COR-L47 (cell line): ENCODE results near the gene UBR7.

Experiments used
- DNase-seq: peaks from one replicate; lab custom pipeline; 2025; lab: John Stamatoyannopoulos, UW

Gene UBR7

GRCh38 chr14:93249128-93249831 lies 42.2 kb downstream of the UBR7 start:
- DNase-seq, result no peak

DNA sequence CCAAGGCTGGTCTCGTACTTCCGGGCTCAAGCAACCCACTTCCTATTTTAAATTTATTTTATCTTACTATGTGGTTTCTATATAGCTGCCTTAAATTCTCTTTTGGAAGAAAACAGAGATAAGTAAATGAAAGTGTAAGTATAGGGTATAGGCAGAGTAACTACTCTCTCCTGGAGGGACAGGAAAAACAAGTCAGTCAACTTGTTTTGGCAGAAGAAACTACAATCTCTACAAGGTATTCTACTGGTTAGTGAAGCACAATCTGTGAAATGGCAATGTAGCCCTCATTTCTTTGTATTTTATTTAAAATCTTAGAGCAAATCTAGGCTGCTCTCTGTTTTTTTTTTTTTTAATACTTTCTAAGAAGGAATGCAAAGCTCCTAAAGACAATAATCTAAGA lies 55.4 kb downstream of the UBR7 start:
- no peak for DNase-seq

- no peak for DNase-seq
Measured at GRCh38 chr14:93263416-93263815, 56.4 kb downstream of the UBR7 start.

DNA sequence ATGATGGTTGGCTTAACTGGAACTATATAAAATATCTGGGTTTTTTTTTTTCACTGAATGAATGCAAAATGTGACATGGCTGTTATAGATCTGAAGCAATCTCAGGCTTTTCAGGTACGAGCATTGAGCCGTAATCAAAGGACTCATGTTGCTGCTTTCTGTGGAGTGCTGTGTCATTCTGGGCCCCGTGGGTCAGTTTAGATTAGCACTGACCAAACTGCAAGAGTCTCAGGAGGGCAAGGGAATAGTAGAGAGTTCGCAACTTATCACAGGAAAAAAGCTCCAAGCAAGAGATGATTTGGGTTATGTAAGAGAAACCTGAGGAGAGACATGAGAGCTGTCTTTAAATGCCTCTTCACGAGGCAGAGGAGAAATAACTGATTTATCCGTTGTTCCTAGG lies 59.1 kb downstream of the UBR7 start:
- DNase-seq, result no peak

DNA sequence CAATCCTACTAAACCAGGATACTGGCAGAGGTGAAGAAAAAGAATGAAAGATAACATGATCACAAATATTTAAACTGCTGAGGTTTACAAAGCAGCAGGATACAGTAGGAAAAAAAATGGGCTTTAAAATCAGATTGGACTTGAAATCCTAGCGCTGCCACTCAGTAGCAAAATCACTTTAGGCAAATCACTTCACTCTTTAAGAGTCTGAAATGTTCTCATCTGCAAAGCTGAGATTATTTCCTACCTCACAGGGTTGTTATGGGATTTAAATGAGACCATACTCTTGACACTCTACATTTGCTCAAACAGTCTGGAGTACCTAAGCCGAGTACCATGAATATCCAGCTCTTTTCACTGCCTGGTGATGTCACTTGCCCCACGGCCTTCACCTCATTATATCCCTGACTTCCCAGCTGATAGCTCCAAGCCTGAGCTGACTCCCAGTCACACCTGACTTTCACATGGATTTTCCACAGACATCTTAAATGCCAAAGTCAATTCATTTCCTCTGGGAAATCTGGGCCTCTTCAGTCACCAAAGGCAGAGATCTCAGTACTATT lies 60.2 kb downstream of the UBR7 start:
- DNase-seq, result no peak

- no peak for DNase-seq
Measured at GRCh38 chr14:93268406-93268805, 61.4 kb downstream of the UBR7 start.

DNA sequence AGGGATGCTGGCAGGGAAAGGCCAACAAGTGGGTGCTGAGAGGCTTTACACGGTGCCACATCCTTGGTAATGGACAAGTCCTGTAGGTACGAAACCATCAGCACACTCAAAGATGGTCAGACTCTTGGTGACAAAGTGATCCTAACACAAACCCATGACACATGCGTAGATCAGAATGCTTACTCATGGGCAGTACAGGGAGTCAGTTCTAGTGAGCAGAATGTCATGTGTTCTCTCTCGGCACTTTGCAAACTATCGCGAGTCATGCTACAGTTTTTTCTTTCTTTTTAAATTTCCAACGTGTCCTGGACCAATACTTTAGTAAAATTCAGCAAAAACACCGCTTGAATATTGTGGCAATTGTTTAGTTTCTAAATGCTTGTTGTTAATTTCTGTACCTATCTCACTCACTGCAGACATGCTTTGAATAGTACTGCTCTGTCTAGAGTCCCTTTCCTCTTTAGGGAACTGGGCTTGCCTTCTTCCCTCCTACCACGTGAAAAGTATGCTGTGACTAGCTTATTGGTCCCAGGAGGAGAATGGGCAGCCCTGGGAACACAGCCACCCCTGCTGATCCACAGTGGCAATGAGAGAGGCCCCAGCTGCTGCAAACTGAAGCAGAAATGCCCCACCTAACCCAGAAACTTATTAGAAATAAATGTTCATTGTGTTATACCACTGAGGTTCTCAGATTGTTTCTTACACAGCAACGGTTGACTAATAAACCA lies 62.4 kb downstream of the UBR7 start:
- DNase-seq, result no peak

- DNase-seq, result no peak
Measured at GRCh38 chr14:93271111-93271510, 64.1 kb downstream of the UBR7 start.

DNA sequence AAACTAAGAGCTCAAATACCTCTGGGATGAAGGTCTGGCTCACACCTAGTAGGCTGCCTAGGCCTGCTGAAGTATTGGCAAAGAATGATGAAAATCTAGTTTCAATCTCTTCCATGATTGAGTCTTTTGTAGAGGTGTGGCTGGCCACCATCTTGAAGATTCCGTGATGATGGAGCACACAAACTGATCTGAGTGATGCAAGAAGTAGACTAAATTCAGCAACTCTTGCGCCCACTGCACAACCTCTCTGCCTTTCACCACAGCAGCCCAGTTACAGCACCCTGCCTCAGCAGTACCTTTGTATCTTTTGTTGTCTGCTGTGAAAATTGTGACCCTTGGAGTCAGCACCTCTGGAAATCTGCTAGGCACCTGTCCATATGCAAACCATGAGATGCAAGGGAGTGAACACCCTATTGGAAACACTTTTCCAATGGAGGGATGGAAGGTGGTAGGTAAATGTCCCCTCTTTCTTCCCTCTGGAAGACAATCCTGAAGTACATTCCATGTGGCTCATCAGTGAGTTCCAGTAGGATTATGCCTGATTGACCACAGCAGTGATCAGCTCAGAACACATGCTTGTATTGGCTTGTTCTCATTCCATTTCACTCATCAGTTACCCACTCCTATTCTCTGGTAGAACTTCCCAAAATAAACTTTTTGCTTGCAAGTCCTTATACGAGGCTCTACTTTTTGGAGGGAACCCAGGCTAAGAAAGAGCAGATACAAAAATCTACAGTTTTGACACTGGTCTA lies 67.2 kb downstream of the UBR7 start:
- DNase-seq, result no peak

DNA sequence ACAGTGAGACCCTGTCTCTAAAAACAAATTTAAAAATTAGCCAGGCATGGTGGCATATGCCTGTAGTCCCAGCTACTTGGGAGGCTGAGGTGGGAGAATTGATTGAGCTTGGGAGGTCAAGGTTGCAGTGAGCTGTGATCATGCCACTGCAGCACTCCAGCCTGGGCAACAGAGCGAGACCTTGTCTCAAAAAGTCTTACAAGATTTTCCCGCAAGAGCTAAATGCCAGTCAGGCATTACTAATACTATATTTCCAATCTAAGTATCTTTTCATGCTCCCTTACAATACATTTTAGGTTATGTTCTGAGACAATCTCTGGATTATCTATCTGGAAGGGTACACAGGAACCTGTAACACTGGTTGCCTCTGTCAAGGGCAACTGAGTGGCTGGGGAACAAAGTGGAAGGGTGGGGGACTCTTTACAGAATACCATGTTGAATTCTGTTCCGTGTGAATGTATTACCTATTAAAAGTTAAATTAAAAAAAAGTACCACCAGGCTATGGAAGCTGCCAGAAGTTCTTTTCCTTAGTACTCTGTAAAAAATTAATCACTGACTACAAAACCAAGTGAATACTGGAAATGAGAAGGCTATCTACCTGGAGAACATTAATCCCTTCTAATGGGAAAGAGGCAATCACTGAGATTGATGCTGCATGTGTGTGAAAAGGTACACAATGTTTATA lies 69.1 kb downstream of the UBR7 start:
- no peak for DNase-seq
